RWPE1 (cell line): Measurements from ENCODE around the gene EPC2.

Experiments used
- CTCF ChIA-PET: fragments of 350-600 bp; sonication (Branson Sonifier 250); formaldehyde crosslinking; extraction: SDS; loops from one replicate; lab custom pipeline; 2021; lab: Yijun Ruan, JAX
- POLR2A ChIA-PET: fragments of 400-600 bp; formaldehyde crosslinking; extraction: SDS; loops from one replicate; lab custom pipeline; 2020; ENCODE audit warnings: antibody characterized with exemption; ENCODE audit not compliant: low non-redundant PET; lab: Yijun Ruan, JAX
- DNase-seq: peaks from one replicate; pipeline ENCODE4 v3.0.0; 2012; ENCODE audit warnings: low spot score
- H3K27ac ChIP-seq: fragments of 450-650 bp; 2 replicates; pipeline ENCODE4 v1.5.1; 2017
- TF ChIP-seq, protein P1 (sequence below): fragments of 450-650 bp; conservative IDR thresholded peaks from 2 replicates; pipeline ENCODE4 v1.5.1; 2017; ENCODE audit warnings: low read depth, mild to moderate bottlenecking

The EPC2 gene

DNA sequence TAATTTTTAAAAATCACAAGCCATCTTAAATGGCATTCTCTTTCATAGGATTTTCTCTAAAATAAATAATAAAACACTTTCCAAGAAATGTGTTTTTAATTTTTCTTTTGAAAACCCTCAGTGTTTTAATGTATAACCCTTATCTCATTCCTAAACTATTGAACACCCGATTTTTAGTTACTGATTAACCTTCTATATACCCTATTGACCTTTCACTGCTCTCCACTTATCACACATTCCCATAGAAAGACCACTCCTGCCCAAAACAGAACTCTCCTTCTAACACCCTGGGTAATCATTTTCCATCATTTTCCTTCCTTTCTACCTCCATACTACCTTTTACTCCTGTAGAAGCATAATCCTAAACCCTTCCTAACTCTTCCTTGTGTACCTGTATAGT is 102.4 kb downstream of the EPC2 start:
- DNase-seq: no peak
- ChIA-PET CTCF (interaction anchor here (0.6 kb wide), 1 partner anchor 136 kb away, joined by 3 read pairs; no protein-coding TSS in a partner anchor), POLR2A (no interaction called here)
- TF ChIP-seq, protein P1, sequence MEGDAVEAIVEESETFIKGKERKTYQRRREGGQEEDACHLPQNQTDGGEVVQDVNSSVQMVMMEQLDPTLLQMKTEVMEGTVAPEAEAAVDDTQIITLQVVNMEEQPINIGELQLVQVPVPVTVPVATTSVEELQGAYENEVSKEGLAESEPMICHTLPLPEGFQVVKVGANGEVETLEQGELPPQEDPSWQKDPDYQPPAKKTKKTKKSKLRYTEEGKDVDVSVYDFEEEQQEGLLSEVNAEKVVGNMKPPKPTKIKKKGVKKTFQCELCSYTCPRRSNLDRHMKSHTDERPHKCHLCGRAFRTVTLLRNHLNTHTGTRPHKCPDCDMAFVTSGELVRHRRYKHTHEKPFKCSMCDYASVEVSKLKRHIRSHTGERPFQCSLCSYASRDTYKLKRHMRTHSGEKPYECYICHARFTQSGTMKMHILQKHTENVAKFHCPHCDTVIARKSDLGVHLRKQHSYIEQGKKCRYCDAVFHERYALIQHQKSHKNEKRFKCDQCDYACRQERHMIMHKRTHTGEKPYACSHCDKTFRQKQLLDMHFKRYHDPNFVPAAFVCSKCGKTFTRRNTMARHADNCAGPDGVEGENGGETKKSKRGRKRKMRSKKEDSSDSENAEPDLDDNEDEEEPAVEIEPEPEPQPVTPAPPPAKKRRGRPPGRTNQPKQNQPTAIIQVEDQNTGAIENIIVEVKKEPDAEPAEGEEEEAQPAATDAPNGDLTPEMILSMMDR: no peak
- H3K27ac ChIP-seq: no peak overlapping the region

DNA sequence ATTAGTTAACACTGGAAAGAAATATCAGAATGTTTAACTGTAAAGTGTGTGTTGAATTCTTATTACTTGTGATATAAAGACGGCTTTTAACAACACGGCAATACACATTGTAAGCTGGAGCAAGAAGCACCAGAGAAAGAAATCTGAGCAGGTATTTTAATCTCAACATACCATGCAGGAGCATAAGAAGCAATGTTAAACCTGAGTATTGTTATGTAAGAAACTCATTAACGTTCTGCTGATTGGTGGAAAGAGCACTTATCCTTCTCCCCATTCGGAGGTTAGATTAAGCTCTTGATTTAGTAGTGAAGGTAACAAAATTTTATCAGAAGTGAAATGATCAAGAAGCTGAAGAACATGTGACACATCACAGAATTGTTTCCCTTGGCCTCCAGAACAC is 107.4 kb downstream of the EPC2 start:
- ChIA-PET CTCF (no interaction called here), POLR2A (no interaction called here)
- H3K27ac ChIP-seq: no peak overlapping the region
- TF ChIP-seq, protein P1: no peak
- no peak for DNase-seq

DNA sequence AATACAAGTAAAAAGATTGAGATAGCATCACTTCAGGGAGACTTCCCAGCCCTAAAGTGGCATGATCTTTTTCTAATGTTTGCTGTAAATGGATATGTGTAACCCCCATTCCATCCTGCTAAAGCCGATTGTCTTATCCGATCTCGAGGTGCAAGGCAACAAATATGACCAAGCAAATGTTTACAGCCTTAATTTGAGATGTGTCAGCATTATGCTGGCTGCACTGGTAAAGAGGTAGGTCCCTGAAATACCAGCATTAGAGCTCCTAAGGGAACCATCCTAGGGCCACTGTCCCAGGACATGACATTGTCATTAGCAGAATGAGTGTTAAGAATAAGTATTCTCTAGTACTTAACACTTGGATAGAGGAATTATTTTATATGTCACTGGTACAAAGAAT is 108.4 kb downstream of the EPC2 start:
- ChIA-PET CTCF (no interaction called here), POLR2A (no interaction called here)
- TF ChIP-seq, protein P1: no peak
- no peak for DNase-seq
- H3K27ac ChIP-seq: no peak overlapping the region

DNA sequence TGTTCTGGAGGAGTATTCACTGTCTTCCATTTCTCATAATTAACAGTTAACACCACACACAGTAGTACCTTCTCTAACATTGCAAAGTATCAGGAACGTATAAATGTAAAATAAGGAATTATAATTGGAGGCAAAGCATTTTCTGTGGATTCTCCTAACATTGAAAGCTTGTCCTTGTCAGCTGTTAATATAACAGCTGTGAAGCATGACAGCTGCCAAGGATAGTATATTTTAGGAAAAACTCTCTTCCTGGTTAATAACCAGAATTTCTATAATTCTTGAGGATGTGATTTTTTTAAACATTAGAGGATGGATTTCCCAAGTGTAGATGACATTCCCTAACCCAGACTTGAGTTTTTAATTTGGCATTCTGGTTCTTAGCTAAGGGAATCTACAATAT is 110.3 kb downstream of the EPC2 start:
- H3K27ac ChIP-seq: no peak overlapping the region
- TF ChIP-seq, protein P1: no peak
- CTCF ChIA-PET: interaction anchor here (0.6 kb wide), 1 partner anchor 975 kb away, joined by 4 read pairs; no protein-coding TSS in a partner anchor
- POLR2A ChIA-PET: no interaction called here
- no peak for DNase-seq

DNA sequence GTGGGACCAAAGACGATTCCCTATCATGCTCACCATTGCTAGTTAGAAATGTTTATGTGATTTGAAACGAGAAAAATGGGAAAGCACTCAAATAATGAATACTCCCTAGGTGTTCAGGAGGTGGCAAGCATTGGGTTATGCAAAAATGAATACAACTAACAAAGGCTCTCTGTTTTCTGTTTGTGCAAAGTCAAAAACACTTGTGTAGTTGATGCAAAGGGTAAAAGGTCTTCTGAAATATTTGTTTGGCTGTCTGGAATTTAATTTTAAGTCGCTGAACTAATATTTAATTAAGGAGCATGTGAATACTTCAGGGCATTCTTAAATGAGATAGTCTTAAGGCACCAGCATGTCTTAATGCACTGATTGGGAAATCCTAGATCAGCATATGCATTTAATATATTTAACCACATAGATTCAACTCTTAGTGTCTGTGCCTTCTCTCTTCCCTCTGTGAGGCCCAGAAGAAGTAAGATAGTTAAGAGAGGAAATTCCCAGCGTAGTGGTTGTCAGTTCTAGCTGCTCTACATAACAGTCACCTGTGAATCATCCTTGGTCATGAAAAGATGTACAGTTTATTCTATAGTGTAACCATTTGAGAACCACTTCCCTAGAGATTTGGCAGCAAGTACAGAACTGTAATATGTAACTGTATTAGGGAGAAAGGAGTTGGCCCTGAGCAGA is 111.9 kb downstream of the EPC2 start:
- TF ChIP-seq, protein P1: no peak

DNA sequence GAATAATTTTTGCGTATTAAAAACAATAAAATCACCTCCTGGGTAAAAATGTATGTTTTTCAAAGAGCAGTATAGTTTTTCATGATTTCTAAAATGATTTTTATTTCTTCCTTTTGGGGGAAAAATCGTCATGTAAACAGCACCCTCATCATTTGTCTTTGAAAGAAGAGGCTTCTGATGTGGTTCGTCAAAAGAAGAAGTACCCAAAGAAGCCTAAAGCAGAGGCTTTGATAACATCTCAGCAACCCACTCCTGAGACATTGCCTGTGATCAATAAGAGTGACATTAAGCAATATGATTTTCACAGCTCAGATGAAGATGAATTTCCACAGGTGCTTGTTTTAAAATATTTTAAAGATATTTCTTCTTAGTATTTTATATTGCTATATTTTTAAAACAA is 120.3 kb downstream of the EPC2 start:
- POLR2A ChIA-PET: no interaction called here
- TF ChIP-seq, protein P1: no peak
- no peak overlapping the region for H3K27ac ChIP-seq
- CTCF ChIA-PET: no interaction called here
- no peak for DNase-seq

More for the DNA sequence above, 111.9 kb downstream of the EPC2 start:
- DNase-seq: peak; percentile 55
- H3K27ac ChIP-seq: no peak overlapping the region
- ChIA-PET POLR2A (no interaction called here), CTCF (no interaction called here)
